PC-9 (cell line): Measurements from ENCODE around the gene CCDC181. TPM values are rescaled to one million over a fixed set of nuclear protein-coding genes. Genes with fewer than 3 reads are reported as not detected.

Experiments
- BruUV-seq: library from RNA; stranded (reverse); fragments of 400-500 nt; replicated peaks from 2 replicates; lab custom pipeline; 2021; lab: Mats Ljungman, UMichigan
- CTCF ChIA-PET: fragments of 300-600 bp; sonication (Branson Sonifier 250); formaldehyde crosslinking; loops from one replicate; lab custom pipeline; 2022; ENCODE audit warnings: antibody characterized with exemption; lab: Charles Lee
- POLR2A ChIA-PET: fragments of 300-600 bp; sonication (Branson Sonifier 250); formaldehyde crosslinking; loops from one replicate; lab custom pipeline; 2022; ENCODE audit warnings: antibody characterized with exemption; ENCODE audit not compliant: unreplicated experiment; lab: Charles Lee
- DNase-seq, 2 experiments: peaks; one replicate each; pipeline versions ENCODE4 v3.0.0 to v3.0.0-alpha.2; 2015 to 2022; ENCODE audit warnings: mixed read lengths in 1 of 2
- H2AFZ ChIP-seq: fragments of 200-600 bp; sonication (generic); 2 replicates; pipeline ENCODE4 v1.8.1; 2017; ENCODE audit warnings: antibody characterized with exemption
- H3F3A ChIP-seq: fragments of 200-600 bp; sonication (generic); 2 replicates; pipeline ENCODE4 v1.8.1; 2017; ENCODE audit warnings: antibody characterized with exemption, mild to moderate bottlenecking, low read depth; ENCODE audit not compliant: insufficient read depth
- H3K27ac ChIP-seq: fragments of 200-600 bp; sonication (generic); 2 replicates; pipeline ENCODE4 v1.6.1; 2016; ENCODE audit warnings: mixed run types
- H3K27me3 ChIP-seq: fragments of 200-600 bp; sonication (generic); 2 replicates; pipeline ENCODE4 v1.6.1; 2016; ENCODE audit warnings: low read depth, mixed run types; ENCODE audit not compliant: insufficient read depth
- H3K36me3 ChIP-seq: fragments of 200-600 bp; sonication (generic); 2 replicates; pipeline ENCODE4 v1.6.1; 2016; ENCODE audit warnings: low read depth, mixed run types
- H3K4me1 ChIP-seq: fragments of 200-600 bp; sonication (generic); replicated peaks from 2 replicates; pipeline ENCODE4 v1.6.1; 2016; ENCODE audit warnings: mixed run types; ENCODE audit not compliant: insufficient read depth
- H3K4me2 ChIP-seq: fragments of 200-600 bp; sonication (generic); 2 replicates; pipeline ENCODE4 v1.6.1; 2017; ENCODE audit warnings: mixed run types
- H3K4me3 ChIP-seq: fragments of 200-600 bp; sonication (generic); 2 replicates; pipeline ENCODE4 v1.6.1; 2016; ENCODE audit warnings: mixed run types
- H3K79me2 ChIP-seq: fragments of 200-600 bp; sonication (generic); 2 replicates; pipeline ENCODE4 v1.6.1; 2017; ENCODE audit warnings: low read depth, mixed run types
- H3K9me2 ChIP-seq: fragments of 200-600 bp; sonication (generic); 2 replicates; pipeline ENCODE4 v1.8.1; 2017; ENCODE audit warnings: mild to moderate bottlenecking; ENCODE audit not compliant: insufficient read depth
- H3K9me3 ChIP-seq: fragments of 200-600 bp; sonication (generic); 2 replicates; pipeline ENCODE4 v1.8.1; 2016; ENCODE audit warnings: low read depth; ENCODE audit not compliant: insufficient read depth
- H4K20me1 ChIP-seq: fragments of 200-600 bp; sonication (generic); 2 replicates; pipeline ENCODE4 v1.8.1; 2017; ENCODE audit not compliant: insufficient read depth
- CTCF ChIP-seq: fragments of 200-600 bp; sonication (generic); conservative IDR thresholded peaks from 2 replicates; pipeline ENCODE4 v1.6.1; 2017; ENCODE audit warnings: mixed run types, antibody characterized with exemption, mild to moderate bottlenecking, moderate library complexity
- EZH2 ChIP-seq: fragments of 200-600 bp; sonication (generic); IDR thresholded peaks from 2 replicates; pipeline ENCODE4 v1.8.0; 2017; ENCODE audit warnings: antibody characterized with exemption, low read depth
- intact Hi-C: fragments of 100-400 bp; cut with micrococcal nuclease; formaldehyde crosslinking; loops from one replicate; pipeline ENCODE4 v1.10.0; 2022; ENCODE audit not compliant: unreplicated experiment
- total RNA-seq: library from RNA; stranded (reverse); gene quantifications from 2 replicates; pipeline ENCODE4 v1.2.3, GENCODE V29; 2021

CCDC181 gene
- total RNA-seq, 1 experiment from 2014 or later, result 0.37 TPM

DNA sequence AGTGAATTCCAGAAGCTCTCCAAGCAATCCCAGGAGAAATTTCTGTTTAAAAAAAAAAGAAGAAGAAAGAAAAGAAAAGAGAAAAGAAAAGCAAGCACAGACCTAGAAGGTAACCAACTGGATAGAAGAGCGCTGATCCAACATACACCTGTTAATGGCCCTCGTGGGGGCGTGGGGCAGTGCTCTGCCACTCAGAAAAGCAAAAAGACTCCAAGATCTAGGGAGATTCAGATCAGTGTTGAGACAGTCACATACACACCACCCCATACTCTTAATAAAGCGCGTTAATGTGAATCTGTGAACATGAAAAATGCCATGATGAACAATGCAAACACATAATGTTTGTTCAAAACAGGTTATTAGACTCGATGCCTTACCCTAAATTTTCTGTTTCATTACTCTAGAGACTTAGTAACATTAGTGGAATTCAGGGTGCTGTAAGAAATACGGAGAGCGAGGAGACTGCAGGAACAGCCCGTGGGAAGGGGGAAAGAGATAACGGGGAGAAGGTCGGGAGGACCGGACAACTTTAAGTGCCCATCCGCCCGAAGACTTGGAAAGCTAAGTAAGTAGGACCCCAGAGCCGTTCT is 60.1 kb downstream of the CCDC181 start:
- no peaks in the 10 kb centered on the region for H3K9me2 ChIP-seq
- peaks cover 15% of the 10 kb centered on the region for H3K36me3 ChIP-seq
- H3K4me3 ChIP-seq, result peak overlapping the region; percentile 93
- peak overlapping the region; percentile 90 for H2AFZ ChIP-seq
- DNase-seq, result no peak
- H3K79me2 ChIP-seq, result peaks cover 26% of the 10 kb centered on the region
- POLR2A ChIA-PET, result interaction anchor here (0.5 kb wide), 1 partner anchor 9 kb away, joined by 3 read pairs; no protein-coding TSS in a partner anchor
- CTCF ChIA-PET, result interaction anchor here (1.2 kb wide), 1 partner anchor 764 kb away, joined by 5 read pairs; no protein-coding TSS in a partner anchor
- H4K20me1 ChIP-seq, result no peaks in the 10 kb centered on the region; the same call in 1 of the 2 replicates
- H3K4me2 ChIP-seq, result peak overlapping the region; percentile 96
- peaks cover 41% of the 10 kb centered on the region for H3K4me1 ChIP-seq
- H3K27ac ChIP-seq, result peak overlapping the region; percentile 83
- intact Hi-C loops, result loop anchor here (5.0 kb wide), 2 partner anchors 120 to 260 kb away; partner anchors contain the start of genes ATP1B1 and SLC19A2
- TSS peak; percentile 35 for BruUV-seq
- H3K9me3 ChIP-seq, result peaks cover 12% of the 10 kb centered on the region
- H3K27me3 ChIP-seq, result no peaks in the 10 kb centered on the region
- peaks cover 23% of the 10 kb centered on the region; the same call in 1 of the 2 replicates for H3F3A ChIP-seq
- TF ChIP-seq CTCF (no peak), EZH2 (no peak)

- Histone ChIP-seq H3K4me2 (peak overlapping the region; percentile 7; the same call in 1 of the 2 replicates), H2AFZ (no peak overlapping the region), H3K4me3 (no peak overlapping the region), H3K9me3 (peaks cover 12% of the 10 kb centered on the region), H3K79me2 (peaks cover 17% of the 10 kb centered on the region), H3F3A (peaks cover 23% of the 10 kb centered on the region; the same call in 1 of the 2 replicates), H3K4me1 (peaks cover 41% of the 10 kb centered on the region), H4K20me1 (no peaks in the 10 kb centered on the region; the same call in 1 of the 2 replicates), H3K36me3 (0 out of 2 replicates have a peak, but pooled peaks cover 5% of the 10 kb centered on the region), H3K9me2 (peaks cover 6% of the 10 kb centered on the region; the same call in 1 of the 2 replicates), H3K27ac (peak overlapping the region; percentile 55; the same call in 1 of the 2 replicates), H3K27me3 (no peaks in the 10 kb centered on the region)
- no TSS peak for BruUV-seq
- intact Hi-C loops, result loop anchor here (5.0 kb wide), 2 partner anchors 122 to 258 kb away; partner anchors contain the start of genes ATP1B1 and SLC19A2
- POLR2A ChIA-PET, result no interaction called here
- peak; percentile 48 to 76 for DNase-seq
- CTCF ChIA-PET, result interaction anchor here (0.6 to 0.9 kb wide), 2 partner anchors 68 to 1022 kb away, joined by 3 read pairs; no protein-coding TSS in a partner anchor
- TF ChIP-seq EZH2 (no peak), CTCF (no peak)
Observed at GRCh38 chr1:169364948-169365347, 62.3 kb downstream of the CCDC181 start.

DNA sequence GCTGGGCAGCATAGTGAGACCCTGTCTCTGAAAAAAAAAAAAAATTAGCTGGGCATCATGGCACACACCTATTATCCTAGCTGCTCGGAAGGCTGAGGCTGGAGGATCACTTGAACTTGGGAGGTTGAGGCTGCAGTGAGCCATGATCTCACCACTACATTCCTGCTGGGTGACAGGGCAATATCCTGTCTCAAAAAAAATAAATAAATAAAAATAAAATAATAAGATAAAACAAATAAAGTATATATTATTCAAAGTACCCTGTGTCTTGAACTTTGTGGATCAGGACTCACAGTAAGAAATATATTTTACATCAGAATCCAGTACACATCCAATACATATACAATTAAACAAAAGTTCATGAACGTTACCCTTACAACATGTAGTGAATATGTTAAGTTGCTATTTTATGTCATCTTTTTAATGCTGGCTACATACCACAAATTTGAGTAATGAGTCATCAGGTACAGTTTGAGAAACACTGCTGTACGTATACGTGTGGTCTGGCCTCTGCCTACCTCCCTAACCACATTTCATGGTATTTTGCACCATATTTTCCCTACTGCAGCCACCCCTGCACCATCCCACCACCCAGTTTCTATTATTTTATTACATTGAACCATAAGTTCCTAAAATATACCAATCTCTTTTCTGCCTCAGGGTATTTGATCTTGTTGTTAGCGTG is 64.1 kb downstream of the CCDC181 start:
- POLR2A ChIA-PET, result interaction anchor here (0.6 kb wide), 1 partner anchor 335 kb away, joined by 4 read pairs; no protein-coding TSS in a partner anchor

More for the DNA sequence above, 64.1 kb downstream of the CCDC181 start:
- Histone ChIP-seq H3K4me1 (peaks cover 33% of the 10 kb centered on the region), H3K79me2 (no peaks in the 10 kb centered on the region), H3K4me3 (no peak overlapping the region), H3K9me3 (peaks cover 12% of the 10 kb centered on the region), H3F3A (peaks cover 18% of the 10 kb centered on the region; the same call in 1 of the 2 replicates), H3K9me2 (peaks cover 6% of the 10 kb centered on the region; the same call in 1 of the 2 replicates), H2AFZ (no peak overlapping the region), H4K20me1 (no peaks in the 10 kb centered on the region; the same call in 1 of the 2 replicates), H3K27me3 (no peaks in the 10 kb centered on the region), H3K36me3 (no peaks in the 10 kb centered on the region), H3K4me2 (peak overlapping the region; percentile 52), H3K27ac (peak overlapping the region; percentile 26)
- no peak for TF ChIP-seq CTCF
- TF ChIP-seq EZH2, result no peak
- CTCF ChIA-PET, result no interaction called here
- BruUV-seq, result no TSS peak
- peak; percentile 22 to 77 for DNase-seq
- intact Hi-C loops, result no loop called here
